GM19238 (cell line): ENCODE measurements around the gene BCL11B.

ENCODE experiments used
- DNase-seq: peaks from one replicate; pipeline ENCODE4 v3.0.0; 2011; ENCODE audit warnings: low spot score; ENCODE audit not compliant: insufficient read length

BCL11B gene

DNA sequence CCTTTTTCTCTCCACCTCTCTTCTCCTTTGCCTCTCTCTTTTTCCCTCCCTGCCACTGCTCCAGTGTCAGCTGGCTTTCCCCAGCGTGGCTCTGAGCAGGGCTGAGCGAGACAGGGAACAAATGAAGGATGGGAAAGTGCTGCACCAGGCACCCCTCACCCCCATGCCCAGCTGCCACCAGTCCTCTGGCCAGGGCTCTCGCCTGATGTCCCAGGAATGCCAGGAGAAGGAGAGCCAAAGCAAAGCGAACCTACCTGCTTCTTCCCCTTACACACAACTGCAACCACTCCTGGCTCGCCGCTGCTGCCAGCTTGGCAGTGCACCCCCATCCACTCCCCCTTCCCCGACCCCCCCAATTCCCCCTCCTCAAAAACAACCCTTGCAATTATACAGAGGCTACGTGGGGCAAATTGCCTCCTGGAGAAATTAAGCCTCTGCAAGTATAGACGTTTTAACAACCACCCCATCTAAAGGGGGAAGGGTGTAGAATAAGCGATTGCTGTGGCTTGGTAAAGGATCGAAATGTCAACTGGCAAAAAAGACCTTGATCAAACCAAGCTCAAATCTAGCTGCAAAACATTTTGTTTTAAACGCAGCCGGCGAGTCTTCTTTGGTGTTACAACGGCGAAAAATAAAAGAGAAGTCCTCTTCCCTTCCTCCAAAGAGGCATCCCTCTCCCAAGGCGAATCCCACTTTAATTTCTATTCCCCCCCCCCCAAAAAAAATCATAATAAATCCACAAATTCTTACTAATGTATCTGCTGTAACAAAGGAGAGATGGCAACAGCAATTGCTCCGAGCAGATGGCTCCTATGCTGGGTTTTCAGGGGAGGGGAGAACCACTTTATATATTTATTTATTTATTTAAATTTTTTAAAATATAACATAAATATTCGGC lies 2.9 kb downstream of the BCL11B start:
- no peak for DNase-seq

DNA sequence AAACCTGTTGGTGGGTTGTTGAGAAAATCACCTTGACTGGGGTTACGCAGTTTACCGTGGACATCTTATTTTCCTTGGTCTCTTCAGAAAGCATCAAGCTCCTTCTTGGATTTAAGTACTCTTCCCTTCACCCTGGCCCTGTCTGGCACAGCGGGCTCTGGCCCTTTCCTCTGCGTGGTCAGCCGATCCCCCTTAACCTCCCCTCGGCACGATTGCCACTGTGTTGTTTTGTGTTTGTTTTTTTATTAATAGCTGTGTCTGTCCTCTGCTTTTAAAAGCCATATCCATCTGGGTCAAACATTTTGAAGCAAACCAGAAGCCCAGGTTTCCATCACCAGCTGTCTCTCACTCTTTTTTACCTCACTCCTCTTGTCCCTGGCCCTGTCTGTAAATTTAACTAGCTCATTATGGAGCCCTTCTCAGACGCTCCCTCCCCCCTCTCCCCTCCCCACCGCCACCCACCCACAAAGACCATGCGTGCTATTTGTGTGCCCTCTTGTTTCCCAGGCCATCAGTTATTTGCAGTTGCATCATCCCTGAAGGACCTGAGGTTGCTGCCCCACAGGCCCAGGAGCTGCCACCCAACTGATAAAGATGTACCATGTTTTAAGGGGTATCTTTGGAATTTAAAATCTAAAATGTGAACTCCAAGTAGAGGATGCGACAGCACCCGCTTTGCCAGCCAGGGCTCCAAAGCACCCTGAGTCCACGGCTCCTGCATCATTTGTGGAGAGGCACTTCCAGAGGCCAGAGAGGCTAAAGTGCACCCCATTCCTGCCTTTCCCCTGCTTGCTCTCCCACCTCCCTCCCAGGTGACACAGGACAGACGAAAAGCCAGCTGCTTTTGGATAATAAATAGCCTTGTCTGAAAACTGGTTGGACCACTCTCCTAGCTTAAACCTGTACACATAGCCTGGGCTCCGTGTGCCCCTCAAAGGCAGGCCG lies 3.9 kb downstream of the BCL11B start:
- no peak for DNase-seq

DNA sequence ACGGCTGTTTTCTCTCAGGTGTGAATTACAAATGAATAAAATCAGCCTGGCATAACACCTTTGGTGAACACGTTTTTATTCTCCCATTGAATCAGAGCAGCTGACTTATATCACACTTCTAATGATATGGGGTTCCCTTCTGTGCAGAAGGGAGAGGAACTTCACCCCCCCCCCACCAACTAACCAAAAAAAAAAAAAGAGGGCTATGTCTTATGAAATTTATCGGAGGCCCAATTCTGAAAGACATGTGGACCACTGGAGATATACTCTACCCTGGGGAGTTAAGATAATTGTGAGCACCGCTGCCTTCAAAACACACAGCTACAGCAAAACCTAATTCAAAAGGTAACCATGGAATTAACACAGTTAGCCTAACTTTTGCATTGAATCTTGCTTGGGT lies 4.6 kb downstream of the BCL11B start:
- DNase-seq: no peak

DNA sequence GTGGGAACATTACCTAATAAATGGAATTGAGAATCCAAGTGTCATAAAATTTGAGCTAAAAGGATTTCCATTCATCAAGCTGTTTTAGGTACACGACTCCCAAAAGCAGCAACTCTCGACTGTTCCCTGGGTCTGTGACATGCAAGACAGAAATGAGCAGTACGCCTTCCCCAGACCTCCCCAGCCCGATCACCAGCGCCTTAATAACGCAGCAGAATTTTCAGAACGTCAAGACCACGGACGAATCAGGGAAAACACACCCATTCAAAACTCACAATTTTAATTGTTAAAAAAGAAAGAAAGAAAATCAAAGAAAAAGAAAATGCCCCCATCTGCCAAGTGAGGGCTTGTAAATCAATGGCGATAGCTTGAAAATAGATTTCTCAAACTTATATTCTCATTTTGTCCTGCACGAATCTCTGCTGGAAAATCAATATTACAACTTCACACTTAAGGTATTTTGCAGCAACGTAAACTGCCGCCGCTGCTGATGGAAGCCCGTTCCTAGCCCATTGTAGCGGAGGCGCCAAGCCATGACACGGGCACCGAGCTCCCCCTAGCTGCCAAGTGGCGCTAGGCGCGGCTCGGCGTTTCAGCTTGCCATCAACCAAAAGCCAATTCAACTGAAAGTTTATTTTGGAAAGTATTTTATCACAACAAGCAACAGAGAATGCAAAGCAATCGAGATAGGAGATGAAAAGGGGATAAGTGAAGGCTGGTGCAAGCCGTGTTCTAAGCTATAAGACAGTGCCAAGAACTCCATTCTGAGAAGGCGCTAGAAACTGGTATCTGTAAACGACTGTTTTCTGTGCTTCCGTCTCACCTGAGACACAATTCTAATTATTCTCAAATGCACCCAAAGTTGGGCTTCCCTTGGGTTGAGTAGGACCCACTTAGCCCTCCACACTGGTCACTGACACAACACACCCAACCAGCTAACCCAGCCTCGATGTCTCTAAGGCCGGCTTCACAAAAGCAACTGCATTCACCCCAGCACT lies 5.5 kb downstream of the BCL11B start:
- peak; percentile 64 for DNase-seq

DNA sequence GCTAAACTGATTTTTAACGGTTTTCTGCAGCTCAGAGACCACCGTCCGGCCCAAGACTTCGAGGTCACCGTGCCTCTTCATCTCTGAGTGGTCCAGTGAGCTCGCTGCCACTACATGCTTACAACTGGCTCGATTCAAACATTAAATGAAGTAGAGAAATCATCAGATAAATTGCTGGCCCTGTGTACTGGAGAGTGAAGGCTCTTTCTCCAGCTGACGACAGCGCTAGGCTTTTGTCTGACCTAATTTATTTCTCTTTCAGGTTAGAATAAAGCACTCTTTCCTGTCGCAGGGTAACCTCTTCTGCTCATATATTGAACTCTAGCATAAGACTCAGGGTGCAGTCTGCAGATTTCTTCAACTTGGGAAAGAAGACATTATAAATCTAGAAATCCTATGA lies 6.4 kb downstream of the BCL11B start:
- no peak for DNase-seq

DNA sequence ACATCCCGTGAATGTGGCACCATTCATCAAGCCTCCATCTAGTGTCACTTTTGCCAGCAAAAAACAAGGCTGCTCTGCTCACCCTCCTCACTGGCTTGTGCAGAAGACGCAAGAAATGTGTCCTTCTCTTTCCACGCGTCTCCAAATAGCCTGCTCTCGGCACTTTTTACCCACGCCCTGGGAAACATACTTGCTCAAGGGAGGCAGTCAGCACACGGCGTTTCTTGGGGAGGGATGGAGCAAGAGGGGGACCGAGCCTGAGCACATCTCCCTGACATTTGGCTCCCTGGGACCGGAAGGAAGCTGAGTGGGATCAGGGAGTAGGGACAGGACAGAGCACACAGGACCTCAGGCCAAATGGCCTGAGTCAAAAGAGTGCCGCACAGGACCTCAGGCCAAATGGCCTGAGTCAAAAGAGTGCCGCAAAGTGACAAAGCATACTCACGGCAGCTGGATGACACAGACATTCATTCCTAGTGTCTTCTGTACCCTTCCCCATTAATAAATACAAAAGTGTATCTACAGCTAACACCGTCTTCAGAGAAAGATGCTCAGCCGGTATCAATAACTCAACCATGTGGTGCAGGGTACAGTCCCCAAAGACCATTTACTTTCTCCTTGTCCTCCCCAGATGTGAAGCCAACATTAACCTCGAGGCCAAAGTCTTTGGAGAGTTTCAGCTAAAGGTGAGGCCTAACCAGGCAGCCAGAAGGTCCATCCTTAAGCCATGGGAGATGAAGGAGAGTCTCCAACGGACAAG lies 7.1 kb downstream of the BCL11B start:
- no peak for DNase-seq

DNA sequence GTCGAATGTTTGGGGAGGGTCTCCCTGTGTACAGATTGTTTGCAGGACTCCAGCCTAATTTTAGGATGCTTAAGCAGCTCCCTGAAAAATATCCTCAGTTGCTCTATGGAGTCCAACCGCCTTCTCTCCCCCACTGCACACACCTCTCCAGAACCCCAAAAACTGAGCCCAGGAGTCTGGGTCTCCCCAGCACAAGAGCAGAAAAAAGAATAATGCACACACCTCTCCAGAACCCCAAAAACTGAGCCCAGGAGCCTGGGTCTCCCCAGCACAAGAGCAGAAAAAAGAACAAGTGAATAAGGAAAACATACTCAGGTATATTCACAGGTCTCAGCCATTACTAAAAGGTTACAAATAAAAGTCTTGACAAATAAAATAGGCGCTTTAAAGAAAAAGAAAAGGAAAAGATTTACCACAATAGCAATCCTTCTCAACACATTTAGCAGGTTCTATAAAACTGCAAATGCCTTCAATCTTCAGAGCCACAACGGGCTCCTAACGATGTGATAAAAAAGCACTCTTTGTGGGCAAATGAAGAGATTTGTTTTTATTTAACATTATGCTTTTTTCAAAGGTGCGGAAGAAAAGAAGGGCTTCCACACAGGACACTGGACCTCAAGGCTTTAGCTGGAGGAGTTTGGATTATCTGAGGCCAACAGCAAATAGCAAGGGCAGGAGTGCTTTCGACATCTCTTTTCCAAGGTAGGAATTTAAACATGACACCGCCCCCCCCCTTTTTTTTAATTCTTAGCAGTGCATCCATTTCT lies 8.2 kb downstream of the BCL11B start:
- no peak for DNase-seq

DNA sequence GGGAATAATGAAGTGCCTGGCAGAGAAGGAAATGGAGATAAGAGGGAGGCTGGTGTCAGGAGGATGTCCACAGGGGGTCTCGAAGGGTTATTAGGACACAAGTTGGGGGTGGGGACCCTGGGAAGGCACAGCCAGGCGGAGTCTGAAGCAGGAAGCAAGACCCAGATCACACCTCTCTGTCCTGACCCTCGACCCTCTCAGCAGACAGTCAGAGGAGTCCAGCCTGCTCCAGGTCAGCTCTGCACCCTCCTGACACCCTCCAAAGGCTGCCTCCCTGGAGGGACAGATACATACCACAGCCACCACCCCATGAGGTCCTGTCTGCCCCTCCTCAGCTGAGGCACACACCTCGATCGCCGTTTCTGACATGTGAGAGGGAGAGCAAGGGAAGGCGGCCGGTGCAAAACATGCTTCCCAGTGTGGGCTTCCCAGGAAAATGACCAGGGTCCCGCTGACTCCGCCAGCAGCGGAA lies 9.0 kb downstream of the BCL11B start:
- no peak for DNase-seq

DNA sequence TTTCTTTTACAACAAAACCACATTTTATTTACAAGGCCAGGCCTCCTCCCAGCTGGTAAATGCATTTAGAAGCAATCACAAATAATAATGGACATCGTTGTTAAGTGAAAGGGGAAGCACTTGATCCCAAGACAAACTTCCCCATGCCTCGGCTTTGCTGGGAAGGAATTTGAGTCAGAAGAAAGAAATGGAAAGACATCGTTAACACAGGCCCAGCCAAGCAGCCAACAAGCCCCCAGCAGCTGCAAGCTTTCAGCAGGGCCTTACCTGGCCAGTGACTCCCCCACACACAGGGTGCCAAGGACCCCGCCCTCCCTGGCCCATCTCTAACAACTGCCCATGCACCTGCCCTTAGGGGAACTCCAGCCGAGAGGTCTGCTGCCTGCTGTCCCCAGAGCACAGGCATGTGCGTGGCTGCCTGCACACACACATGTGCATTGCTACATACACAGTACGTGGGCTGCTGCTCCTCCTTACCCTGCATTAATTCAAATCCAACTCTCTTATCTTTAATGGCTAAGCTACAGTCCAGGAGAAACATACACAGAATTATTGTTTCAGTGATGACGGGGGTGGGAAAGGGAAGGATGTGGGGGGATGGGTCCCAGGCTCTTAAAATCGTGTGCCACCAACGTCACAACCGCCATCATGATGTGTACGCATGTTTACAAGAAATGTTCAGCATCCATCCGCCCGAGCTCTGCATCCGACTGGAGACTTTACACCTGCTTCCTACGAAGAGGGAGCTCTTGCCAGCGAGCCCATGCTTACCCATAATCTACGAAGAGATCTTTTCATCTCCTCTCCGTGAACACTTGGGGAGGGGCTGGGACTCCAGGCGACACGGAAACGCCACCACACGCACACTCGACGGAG lies 9.8 kb downstream of the BCL11B start:
- DNase-seq: no peak

DNA sequence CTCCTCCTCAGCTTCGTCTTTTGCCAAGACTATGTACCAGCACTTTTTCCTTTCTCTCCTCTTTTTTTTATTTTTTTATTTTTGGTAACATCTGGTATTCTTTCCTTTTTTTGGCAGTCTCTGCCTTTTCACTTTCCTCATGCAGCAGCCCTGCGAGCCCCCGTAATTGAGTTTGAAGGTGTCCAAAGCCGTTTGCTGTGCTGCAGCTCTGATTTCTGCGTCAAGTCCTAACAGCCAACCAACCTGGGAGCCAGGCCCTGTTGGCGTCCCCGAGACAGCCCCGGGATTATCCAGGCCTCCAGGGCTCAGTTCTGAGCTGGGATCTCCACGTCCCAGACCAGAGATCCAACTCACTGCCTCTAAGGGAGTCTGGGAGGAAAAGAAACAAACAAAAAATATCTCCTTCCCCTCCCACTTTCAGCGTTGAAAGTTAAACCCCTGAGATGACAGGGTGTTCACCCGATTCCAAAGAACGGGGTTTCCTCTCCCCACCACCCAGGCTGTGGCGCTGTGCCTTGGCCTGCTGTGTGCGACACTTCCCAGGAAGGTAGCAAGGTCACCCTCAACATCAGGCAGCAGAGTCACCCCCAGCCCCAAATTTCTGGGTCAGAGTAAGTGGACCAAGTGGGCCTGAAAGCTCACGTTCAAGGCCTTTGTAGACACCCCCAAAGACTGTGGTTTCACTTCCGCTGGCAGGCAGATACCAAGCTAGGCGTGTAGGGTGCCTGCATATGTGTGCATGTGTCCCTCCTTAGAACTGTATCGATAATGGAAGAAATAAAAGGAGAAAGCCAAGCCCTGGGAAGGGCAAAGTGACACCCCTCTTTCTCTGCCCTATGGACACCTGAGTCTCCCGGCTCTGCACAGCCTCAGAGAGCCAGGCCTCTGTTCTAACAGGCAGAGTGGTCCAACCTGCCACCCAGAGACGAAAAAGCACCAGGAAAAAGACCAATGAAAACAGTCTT lies 11.1 kb downstream of the BCL11B start:
- no peak for DNase-seq

DNA sequence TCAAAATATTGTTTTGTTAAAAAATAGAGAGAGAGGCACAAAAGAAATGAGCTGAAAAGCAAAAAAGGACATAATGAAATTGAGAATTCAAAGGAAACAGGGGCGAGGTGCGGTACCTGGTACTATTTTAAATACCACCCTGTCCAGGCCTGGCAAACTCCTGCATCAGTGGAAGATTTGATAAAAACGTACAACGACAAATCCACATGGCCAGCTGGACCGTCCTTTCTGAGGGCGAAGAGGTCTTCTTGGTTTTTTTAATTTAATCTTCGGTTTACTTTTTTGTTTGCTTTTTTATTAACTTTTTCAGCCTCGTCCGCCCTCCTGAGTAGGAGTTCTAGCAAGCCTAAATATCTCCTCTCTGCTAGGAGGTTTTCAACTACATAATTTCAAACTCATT lies 11.9 kb downstream of the BCL11B start:
- DNase-seq: no peak

DNA sequence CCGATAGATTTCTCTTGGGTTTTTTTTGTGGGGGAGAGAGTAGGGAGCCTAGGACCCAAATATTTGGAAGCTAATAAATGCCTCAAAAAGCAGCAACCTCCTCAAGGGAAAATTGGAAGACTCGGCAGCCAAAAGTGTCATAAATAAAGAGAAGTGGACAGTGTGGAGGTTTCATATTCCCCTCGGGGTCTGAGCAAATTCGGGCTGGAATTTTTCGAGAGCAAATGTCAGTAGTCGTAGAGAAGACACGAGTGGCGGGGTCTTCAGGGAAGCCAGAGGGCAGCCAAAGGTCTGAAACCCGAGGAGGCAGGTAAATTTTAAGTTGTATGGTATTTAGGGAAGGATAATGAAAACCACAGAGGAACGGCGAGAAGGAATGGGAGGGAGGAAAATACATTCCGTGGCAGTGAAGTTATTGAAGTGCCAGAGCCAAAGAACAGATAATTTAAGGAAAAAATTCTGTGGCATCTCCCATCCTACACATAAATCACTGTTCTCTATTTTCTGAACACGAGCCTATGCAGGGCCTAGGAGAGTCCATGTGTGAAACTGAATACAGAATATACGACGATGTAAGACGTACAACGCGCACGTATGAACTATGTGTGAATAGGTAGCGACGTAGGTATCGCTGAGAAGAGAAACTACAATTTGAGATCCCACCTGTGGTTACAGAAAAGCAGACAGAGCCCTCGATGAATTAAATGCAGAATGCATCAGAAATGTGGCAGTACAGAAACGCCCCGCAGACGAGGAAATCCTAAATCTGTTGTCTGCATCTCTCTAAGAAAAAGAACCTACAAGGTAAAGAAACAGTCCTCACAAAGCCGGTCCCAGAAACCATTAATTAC lies 12.9 kb downstream of the BCL11B start:
- no peak for DNase-seq

DNA sequence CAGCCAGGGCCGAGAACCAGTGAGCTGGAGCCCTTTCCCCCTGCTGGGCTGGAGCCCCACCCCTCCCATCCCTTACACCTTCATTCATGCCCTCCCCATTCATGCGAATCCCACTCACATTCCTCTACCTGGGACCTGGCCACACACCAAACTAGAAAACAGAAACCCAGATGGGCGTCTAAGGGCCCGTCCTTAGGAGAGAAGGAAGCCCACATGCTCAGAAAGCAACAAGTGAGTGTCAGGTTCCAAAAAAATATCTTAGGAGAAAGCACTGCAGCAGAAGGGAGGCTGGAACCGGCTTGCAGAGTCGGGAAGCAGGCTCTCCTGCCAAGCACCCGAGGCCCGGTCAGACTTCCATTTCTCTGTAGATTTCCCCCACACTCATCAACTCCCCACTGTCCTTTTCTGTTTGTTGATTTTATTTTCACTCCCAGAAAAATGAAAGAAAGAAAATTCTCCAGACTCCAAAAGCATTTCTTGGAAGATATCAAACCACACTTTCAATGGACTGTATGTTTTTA lies 13.6 kb downstream of the BCL11B start:
- no peak for DNase-seq

DNA sequence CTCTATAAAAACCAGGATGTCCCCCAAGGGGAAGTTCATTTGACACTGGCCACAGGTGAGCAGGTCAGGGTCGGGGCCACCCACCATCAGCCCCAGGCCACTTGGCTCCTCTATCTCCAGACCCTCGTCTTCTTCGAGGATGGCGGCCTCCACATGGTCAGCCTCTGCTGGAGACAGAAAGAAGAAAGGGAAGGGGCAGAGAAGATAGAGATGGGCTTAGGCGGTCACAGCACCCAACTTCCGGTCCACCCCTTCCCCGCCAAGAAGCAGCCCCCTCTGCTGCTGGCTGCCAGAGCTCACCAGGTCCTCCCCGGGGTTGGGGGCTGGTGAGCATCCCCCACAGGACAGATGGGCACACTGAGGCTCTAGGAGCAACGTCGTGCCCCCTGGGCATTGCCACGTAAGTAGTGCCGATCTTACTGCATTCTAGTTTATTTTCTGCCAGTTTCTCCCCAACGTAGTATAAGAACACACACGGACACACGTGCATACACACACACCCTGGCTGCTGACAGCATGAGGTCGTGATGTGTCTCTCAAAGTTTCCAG lies 14.2 kb downstream of the BCL11B start:
- DNase-seq: no peak

DNA sequence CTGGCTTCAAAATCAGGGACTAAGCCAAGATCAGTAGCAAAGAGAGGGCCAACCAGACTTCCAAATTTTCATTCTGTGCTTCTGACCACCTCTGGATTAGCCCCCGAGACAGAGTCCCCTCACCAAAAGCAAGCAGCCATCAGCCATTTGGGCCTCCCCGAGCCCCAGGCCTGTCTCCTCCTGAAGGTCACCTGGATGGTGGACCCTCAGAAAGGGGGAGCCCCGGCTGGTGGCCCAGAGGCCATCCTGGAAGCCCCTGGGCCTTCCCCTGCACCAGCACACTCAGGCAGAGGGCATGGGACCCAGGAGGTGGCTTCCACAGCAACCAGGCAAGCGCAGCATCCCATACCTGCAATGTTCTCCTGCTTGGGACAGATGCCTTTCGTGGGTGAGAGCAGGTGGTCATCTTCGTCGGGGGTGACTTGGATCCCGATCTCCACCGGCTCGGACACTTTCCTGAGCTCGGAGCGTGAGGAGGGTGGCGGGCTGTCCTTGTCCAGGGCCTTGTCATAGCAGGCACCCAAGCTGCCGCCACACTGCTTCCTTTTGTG lies 14.8 kb downstream of the BCL11B start:
- DNase-seq: no peak

DNA sequence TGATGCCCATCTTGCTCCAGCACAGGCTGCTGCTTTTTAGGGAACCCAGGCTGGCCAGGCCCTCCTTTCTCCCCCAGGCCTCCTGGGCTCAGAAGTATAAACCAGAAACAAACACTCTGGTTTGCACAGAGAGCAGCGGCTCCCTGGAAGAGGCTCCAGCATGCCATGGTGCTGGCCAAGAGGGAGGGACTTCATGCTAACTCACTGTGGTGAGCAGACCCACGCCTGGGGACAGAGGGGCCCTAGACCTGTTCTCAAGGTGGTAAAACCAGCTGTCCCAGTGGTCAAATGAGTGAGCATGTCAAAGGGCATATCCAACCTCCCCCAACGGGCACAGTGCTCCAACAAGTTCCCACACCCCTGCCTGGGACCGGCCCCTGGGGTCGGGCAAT lies 15.5 kb downstream of the BCL11B start:
- DNase-seq: no peak
